GF-D8 (cell line): ENCODE results near the gene HCAR3.
"Not testable (repeated sequence)": the region's sequence is repeated elsewhere in the genome, so short reads cannot be mapped to it uniquely, and the experiment has no call there.

ENCODE experiments used
- DNase-seq: peaks from one replicate; lab custom pipeline; 2025; lab: John Stamatoyannopoulos, UW

The HCAR3 gene

DNA sequence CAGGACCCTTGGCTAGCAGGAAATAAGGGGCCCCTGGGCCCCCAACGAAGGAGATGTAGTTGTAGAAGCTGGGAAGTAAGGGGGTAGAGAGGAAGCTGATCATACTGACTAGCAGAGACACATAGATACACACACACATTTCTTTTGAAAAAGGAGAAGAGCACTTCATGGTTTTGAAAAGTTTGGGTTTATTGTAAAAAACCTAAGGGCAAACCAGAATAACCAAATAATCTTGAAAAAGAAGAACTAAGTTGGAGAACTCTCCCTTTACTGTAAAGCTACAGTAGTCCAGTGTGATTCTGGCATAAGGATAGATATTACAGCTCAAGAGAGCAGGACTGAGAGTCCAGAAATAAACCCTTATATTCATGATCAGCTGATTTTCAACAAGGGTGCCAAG lies 5.8 kb upstream of the HCAR3 start:
- DNase-seq = no peak

DNA sequence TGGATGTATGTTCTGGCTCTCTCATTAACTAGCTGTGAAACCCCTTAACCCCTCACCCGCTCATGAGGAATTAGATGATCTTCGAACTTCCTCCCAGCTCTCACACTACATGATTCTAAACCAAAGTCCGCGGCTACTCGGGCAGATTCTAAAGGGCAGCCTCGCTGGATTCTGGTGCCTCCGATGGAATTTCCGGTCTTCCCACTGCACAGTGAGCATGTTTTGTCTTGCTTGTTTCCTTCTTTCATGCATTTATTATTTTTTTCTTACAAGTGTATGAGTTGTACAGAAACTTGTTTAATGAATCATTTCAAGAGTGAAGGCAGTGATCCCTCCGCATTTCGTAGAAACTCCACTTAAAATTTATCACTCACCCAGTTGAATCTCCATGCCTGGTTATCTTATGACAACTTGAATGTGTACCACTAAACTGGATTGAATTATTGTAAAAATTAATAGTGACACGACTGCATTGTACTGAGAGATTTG lies 4.5 kb upstream of the HCAR3 start:
- no peak for DNase-seq

- not testable (repeated sequence) for DNase-seq
Measured at GRCh38 chr12:122715211-122715610, 1.4 kb downstream of the HCAR3 start.

DNA sequence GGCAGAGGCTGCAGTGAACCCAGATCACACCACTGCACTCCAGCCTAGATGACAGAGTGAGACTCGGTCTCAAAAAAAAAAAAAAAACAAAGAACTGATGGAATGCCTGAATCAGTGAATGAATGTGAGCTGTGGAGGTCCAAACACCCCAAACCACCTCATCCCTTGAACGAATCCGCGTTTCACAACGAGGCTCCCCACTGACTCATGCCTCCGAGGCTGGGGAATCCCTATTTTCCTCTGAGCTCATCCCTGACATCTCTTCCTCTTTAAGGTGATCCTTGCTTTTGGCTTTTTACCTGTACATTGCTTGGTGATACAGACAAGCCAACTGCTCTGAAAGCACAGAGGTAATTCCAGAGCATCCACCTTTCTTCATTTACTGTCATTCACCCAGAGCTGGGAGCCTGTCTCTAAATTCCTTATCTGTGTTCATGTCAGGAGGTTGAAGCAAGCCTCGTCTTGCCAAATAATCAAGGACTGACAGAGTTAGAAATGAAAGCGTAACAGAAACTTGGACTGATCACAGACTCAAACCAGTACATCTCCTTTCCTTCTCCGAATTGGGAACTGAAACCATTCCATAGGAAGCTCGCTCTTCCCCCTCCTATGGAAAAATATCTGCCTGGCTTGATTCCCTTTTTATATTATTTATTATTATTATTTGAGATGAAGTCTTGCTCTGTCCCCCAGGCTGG lies 3.0 kb downstream of the HCAR3 start:
- not testable (repeated sequence) for DNase-seq

DNA sequence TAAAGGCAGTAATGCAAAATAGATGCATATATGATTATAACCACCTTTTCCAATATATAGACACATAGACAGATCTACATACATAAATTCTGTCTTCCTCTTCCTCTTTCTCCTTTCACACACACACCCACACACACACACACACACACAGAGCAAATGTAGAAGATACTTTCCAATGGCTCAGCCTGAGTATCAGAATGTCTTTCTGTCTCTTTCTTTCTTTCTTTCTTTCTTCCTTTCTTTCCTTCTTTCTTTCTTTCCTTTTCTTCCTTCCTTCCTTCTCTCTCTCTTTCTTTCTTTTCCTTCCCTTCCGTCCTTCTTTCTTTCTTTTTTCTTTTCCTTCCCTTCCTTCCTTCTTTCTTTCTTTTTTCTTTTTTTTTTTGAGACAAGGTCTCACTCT lies 5.3 kb downstream of the HCAR3 start:
- peak; percentile 12 for DNase-seq

DNA sequence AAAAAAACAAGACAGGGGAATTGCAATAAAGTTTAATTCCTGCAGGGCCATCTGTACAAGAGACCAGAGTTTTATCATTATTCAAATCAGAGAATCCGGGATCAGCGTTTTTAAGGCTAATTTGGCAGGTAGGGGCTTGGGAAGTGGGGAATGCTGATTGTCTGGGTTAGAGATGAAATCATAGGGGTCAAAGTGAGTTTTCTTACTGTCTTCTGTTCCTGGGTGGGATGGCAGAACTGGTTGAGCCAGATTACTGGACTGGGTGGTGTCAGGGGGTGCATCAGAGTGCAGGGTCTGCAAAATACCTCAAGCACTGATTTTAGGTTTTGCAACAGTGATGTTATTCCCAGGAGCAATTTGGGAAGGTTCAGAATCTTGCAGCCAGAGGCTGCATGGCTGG lies 6.3 kb downstream of the HCAR3 start:
- not testable (repeated sequence) for DNase-seq

GRCh38 chr12:122709287-122709686 lies 7.3 kb downstream of the HCAR3 start:
- not testable (repeated sequence) for DNase-seq

DNA sequence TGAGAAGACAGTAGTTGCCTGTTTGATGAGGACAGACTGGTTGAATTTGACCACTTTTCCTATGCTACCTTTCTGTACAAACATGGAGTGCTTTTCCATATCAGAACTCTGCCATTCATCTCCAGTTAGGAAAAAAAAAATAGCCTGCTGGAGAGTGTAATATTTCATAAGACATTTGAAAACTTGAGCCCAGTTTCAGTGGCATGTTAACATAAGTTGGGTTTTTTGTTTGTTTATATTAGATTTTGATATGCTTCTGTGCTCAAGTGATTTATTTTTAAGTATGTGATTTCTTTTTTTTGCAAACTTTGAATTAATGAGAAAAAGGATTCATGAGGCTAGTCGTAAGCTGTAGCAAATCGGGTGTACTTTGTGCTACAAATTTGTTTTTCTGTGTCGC lies 12.8 kb downstream of the HCAR3 start:
- DNase-seq = not testable (repeated sequence)

DNA sequence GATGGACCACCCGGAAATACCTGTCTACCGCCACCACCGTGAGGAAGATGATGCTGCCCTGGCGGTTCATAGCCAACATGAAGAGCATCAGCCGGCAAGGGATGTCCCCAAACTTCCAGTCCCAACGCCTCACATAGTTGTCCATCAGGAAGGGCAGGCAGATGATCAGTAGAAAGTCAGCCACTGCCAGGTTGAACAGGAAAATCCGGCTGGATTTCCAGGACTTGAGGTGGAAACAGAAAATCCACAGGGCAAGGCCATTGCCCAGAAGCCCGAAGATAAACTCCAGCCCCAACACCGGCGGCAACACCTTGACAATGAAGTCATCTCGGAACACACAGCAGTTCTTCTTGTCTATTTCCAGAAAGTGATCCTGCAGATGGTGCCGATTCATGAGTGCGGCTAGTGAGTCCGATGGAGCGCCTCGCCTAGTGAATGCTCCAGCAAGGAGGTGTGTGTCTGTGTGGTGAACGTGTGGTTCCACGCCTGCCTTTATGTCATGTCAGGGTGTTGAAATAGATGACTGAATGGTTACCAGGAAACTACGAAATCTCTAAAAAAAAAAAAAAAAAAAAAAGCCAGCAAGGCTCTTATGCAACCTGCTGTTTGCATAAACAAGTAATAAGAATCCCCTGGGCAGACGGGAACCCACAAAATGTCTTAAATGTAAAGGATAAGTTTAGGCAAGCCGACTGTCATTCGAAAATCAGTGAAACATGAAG lies 13.6 kb downstream of the HCAR3 start, which contains the start of gene HCAR2:
Gene HCAR2, minus strand, starts transcription at position 468 of the 722 bp plus-strand sequence. Its CDS starts 74 bp downstream, at position 394.
- DNase-seq = peak; percentile 29

GRCh38 chr12:122701481-122701880 lies 15.1 kb downstream of the HCAR3 start:
- DNase-seq = not testable (repeated sequence)

GRCh38 chr12:122700038-122700710 lies 16.4 kb downstream of the HCAR3 start:
- DNase-seq = not testable (repeated sequence)

DNA sequence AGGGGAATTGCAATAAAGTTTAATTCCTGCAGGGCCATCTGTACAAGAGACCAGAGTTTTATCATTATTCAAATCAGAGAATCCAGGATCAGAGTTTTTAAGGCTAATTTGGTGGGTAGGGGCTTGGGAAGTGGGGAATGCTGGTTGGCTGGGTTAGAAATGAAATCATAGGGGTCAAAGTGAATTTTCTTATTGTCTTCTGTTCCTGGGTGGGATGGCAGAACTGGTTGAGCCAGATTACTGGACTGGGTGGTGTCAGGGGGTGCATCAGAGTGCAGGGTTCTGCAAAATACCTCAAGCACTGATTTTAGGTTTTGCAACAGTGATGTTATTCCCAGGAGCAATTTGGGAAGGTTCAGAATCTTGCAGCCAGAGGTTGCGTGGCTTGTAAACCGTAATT lies 19.7 kb downstream of the HCAR3 start:
- DNase-seq = not testable (repeated sequence)

- no peak for DNase-seq
Measured at GRCh38 chr12:122691566-122691965, 25.0 kb downstream of the HCAR3 start.

GRCh38 chr12:122688291-122688690 lies 28.3 kb downstream of the HCAR3 start:
- DNase-seq = no peak

DNA sequence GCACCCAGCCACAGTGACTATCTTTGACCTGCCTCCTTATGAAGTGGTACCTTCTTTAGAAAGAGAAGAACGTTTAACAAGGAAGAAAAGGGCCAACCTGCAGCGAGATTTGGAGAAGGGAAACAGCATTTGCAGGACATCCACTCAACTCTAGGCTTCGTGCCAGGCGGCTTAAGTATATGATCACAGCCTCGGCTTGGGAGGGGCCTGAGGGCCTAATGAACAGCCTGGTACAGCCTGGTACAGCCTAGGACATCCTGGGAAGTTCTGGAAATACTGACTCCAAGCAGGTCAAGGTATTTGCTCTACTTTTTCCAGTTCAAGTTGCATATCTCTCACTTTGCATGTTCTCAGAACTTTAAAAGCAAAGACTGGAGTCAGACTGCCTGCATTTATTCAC lies 29.5 kb downstream of the HCAR3 start:
- no peak for DNase-seq

- no peak for DNase-seq
Measured at GRCh38 chr12:122686538-122686937, 30.1 kb downstream of the HCAR3 start.

- DNase-seq = no peak
Measured at GRCh38 chr12:122684297-122684813, 32.3 kb downstream of the HCAR3 start.

- peak; percentile 6 for DNase-seq
Measured at GRCh38 chr12:122681814-122682213, 34.8 kb downstream of the HCAR3 start.

DNA sequence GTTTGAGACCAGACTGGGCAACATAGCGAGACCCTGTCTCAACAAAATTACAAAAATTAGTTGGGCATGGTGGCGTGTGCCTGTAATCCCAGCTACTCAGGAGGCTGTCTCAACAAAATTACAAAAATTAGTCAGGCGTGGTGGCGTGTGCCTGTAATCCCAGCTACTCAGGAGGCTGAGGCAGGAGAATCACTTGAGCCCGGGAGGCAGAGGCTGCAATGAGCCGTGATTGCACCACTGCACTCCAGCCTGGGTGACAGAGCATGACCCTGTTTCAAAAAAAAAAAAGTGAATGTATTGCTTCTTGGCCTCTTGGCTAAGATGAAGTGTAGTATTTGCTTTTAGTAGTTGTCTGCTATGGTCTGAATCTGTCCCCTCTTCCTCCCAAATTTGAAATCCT lies 35.6 kb downstream of the HCAR3 start:
- not testable (repeated sequence) for DNase-seq

DNA sequence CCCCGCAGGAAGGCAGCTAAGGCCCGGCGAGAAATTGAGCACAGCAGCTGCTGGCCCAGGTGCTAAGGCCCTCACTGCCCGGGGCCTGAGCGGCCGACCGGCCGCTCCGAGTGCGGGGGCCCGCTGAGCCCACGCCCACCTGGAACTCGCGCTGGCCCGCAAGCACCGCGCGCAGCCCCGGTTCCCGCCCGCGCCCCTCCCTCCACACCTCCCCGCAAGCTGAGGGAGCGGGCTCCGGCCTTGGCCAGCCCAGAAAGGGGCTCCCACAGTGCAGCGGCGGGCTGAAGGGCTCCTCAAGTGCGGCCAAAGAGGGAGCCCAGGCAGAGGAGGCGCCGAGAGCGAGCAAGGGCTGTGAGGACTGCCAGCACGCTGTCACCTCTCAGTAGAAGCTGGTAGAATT lies 39.8 kb downstream of the HCAR3 start:
- not testable (repeated sequence) for DNase-seq

- not testable (repeated sequence) for DNase-seq
Measured at GRCh38 chr12:122676015-122676414, 40.6 kb downstream of the HCAR3 start.

- DNase-seq = no peak
Measured at GRCh38 chr12:122672515-122672914, 44.1 kb downstream of the HCAR3 start.
